Measurements from ENCODE around the gene RNF34. TPM values are rescaled to one million over a fixed set of nuclear protein-coding genes. Genes with fewer than 3 reads are reported as not detected.

Gene RNF34
- total RNA-seq, 1 experiment from 2014 or later = 53.6 TPM

GRCh38 chr12:121461048-121461447 is 61.1 kb downstream of the RNF34 start (continued):
- no peak for TF ChIP-seq MYBL2 (CRISPR knock-in tag; IDR thresholded peaks at IDR 0.05)
- TF ChIP-seq ZNF232 (CRISPR knock-in tag; IDR thresholded peaks at IDR 0.05) = no peak
- TF ChIP-seq, protein P1, sequence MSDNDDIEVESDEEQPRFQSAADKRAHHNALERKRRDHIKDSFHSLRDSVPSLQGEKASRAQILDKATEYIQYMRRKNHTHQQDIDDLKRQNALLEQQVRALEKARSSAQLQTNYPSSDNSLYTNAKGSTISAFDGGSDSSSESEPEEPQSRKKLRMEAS (CRISPR knock-in tag; IDR thresholded peaks at IDR 0.05) = no peak

DNA sequence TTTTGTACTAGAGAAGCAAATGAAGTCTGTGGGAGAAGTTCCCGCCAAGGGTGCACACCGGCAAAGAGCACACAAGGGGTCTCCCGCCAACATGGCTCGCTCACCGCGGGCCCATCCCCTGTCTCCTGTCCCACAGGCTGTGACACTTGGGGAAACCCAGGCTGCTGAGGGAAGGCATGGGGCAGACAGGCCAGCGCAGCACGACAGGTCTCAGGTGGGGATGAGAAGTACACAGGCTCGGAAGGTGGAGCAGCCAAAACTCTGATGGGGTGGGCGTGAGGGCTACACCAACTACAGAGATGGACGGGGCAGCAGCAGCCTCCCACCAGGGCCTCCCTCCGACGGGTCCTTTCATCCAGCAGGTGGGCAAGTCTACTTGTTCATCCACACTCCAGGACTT is 64.4 kb downstream of the RNF34 start:
- DNase-seq (ENCODE audit: low spot score) (no peak), ATAC-seq (no peak)
- Mint-ChIP-seq H3K27me3 (ENCODE audit: low read depth) (no peaks in the 10 kb centered on the region), H3K4me3 (no peak overlapping the region), H3K27ac (no peak overlapping the region; the same call in 1 of the 2 replicates), H3K36me3 (peaks cover 8% of the 10 kb centered on the region; the same call in 1 of the 2 replicates), H3K4me1 (peaks cover 25% of the 10 kb centered on the region), H3K9me3 (0 out of 2 replicates have a peak, but pooled peaks cover 6% of the 10 kb centered on the region)
- ChIA-PET CTCF (interaction anchor here (0.6 to 1.6 kb wide), 3 partner anchors 14 to 338 kb away, joined by 3 to 4 read pairs (median 4); no protein-coding TSS in a partner anchor), POLR2A (no interaction called here)
- TF ChIP-seq FOXK1 (CRISPR knock-in tag; IDR thresholded peaks at IDR 0.05) (no peak), ZNF281 (CRISPR knock-in tag; IDR thresholded peaks at IDR 0.05) (no peak), ZBTB21 (CRISPR knock-in tag; IDR thresholded peaks at IDR 0.05; ENCODE audit: borderline replicate concordance) (no peak), ZNF121 (CRISPR knock-in tag; IDR thresholded peaks at IDR 0.05) (0 out of 2 replicates have a peak, but pooled peaks have one; percentile 44), ZNF219 (CRISPR knock-in tag; IDR thresholded peaks at IDR 0.05; ENCODE audit: borderline replicate concordance) (no peak), SOX15 (CRISPR knock-in tag; IDR thresholded peaks at IDR 0.05) (no peak), TCF7 (CRISPR knock-in tag; IDR thresholded peaks at IDR 0.05; ENCODE audit: low read depth) (no peak), PRRX2 (CRISPR knock-in tag; IDR thresholded peaks at IDR 0.05) (no peak), JAZF1 (CRISPR knock-in tag; IDR thresholded peaks at IDR 0.05) (no peak), FOXJ3 (CRISPR knock-in tag; IDR thresholded peaks at IDR 0.05; ENCODE audit: borderline replicate concordance) (no peak), MYBL2 (CRISPR knock-in tag; IDR thresholded peaks at IDR 0.05) (no peak)
- TF ChIP-seq, protein P2, sequence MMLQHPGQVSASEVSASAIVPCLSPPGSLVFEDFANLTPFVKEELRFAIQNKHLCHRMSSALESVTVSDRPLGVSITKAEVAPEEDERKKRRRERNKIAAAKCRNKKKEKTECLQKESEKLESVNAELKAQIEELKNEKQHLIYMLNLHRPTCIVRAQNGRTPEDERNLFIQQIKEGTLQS (CRISPR knock-in tag; conservative IDR thresholded peaks at IDR 0.05) = no peak
- TF ChIP-seq, protein P3, sequence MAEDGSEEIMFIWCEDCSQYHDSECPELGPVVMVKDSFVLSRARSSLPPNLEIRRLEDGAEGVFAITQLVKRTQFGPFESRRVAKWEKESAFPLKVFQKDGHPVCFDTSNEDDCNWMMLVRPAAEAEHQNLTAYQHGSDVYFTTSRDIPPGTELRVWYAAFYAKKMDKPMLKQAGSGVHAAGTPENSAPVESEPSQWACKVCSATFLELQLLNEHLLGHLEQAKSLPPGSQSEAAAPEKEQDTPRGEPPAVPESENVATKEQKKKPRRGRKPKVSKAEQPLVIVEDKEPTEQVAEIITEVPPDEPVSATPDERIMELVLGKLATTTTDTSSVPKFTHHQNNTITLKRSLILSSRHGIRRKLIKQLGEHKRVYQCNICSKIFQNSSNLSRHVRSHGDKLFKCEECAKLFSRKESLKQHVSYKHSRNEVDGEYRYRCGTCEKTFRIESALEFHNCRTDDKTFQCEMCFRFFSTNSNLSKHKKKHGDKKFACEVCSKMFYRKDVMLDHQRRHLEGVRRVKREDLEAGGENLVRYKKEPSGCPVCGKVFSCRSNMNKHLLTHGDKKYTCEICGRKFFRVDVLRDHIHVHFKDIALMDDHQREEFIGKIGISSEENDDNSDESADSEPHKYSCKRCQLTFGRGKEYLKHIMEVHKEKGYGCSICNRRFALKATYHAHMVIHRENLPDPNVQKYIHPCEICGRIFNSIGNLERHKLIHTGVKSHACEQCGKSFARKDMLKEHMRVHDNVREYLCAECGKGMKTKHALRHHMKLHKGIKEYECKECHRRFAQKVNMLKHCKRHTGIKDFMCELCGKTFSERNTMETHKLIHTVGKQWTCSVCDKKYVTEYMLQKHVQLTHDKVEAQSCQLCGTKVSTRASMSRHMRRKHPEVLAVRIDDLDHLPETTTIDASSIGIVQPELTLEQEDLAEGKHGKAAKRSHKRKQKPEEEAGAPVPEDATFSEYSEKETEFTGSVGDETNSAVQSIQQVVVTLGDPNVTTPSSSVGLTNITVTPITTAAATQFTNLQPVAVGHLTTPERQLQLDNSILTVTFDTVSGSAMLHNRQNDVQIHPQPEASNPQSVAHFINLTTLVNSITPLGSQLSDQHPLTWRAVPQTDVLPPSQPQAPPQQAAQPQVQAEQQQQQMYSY (CRISPR knock-in tag; IDR thresholded peaks at IDR 0.05) = 0 out of 2 replicates have a peak, but pooled peaks have one; percentile 14
- TF ChIP-seq, protein P4, sequence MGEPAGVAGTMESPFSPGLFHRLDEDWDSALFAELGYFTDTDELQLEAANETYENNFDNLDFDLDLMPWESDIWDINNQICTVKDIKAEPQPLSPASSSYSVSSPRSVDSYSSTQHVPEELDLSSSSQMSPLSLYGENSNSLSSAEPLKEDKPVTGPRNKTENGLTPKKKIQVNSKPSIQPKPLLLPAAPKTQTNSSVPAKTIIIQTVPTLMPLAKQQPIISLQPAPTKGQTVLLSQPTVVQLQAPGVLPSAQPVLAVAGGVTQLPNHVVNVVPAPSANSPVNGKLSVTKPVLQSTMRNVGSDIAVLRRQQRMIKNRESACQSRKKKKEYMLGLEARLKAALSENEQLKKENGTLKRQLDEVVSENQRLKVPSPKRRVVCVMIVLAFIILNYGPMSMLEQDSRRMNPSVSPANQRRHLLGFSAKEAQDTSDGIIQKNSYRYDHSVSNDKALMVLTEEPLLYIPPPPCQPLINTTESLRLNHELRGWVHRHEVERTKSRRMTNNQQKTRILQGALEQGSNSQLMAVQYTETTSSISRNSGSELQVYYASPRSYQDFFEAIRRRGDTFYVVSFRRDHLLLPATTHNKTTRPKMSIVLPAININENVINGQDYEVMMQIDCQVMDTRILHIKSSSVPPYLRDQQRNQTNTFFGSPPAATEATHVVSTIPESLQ (CRISPR knock-in tag; IDR thresholded peaks at IDR 0.05) = no peak

All from WTC11 (cell line).